HepG2 (cell line): ENCODE data around the gene CSRNP3.

Source experiments
- EP300 ChIP-seq, 3 experiments: sonication (generic) in 1 of 3; formaldehyde crosslinking in 1 of 3; IDR thresholded peaks; 2 replicates each; pipeline versions ENCODE4 v1.5.1 to v1.6.1; 2011 to 2020; ENCODE audit warnings: low read depth in 2 of 3, low read length in 2 of 3, borderline replicate concordance in 1 of 3, improper control_type of control experiment in 1 of 3, mild to moderate bottlenecking in 1 of 3, missing genetic modification reagents in 1 of 3, moderate library complexity in 1 of 3
- POLR2A ChIP-seq, 2 experiments: IDR thresholded peaks; 2 replicates each; pipeline ENCODE4 v1.6.1; 2011; ENCODE audit warnings: low read depth in 2 of 2, low read length in 2 of 2, mild to moderate bottlenecking in 1 of 2, moderate library complexity in 1 of 2; ENCODE audit not compliant: insufficient read depth in 1 of 2
- SETDB1 ChIP-seq: sonication (generic); formaldehyde crosslinking; IDR thresholded peaks from 2 replicates; pipeline ENCODE4 v1.5.1; 2020; ENCODE audit warnings: missing genetic modification reagents, mild to moderate bottlenecking, borderline replicate concordance

DNA sequence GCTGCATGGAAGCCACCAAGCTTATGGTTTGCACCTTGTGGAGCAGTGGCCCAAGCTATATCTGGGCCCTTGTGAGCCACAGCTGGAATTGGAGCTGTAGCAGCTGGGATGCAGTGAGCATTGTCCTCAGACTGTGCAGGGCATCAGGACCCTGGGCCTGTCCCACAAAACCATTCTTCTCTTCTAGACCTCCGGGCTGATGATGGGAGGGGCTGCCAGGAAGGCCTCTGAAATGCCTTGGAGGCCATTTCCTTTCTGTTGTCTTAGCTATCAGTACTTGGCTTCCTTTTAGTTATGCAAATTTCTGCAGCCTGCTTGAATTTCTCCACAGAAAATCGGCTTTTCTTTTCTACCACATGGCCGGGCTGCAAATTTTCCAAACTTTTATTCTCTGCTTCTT lies 46.4 kb upstream of the CSRNP3 start:
- no peak for TF ChIP-seq POLR2A (IDR thresholded peaks at IDR 0.05; ENCODE audit: insufficient read depth in 1 of 2, low read depth in 2 of 2, low read length in 2 of 2)
- TF ChIP-seq EP300 (IDR thresholded peaks at IDR 0.05; ENCODE audit: low read depth in 2 of 2, low read length in 2 of 2), result no peak
- no peak for TF ChIP-seq EP300 (CRISPR knock-in tag; IDR thresholded peaks at IDR 0.05; ENCODE audit: borderline replicate concordance)
- TF ChIP-seq SETDB1 (CRISPR knock-in tag), result no peak
